K562 (cell line): Measurements from ENCODE around the gene CMIP. TPM values are rescaled to one million over a fixed set of nuclear protein-coding genes. Genes with fewer than 3 reads are reported as not detected.

Source experiments
- ARID4B ChIP-seq: sonication (generic); formaldehyde crosslinking; IDR thresholded peaks from 2 replicates; pipeline ENCODE4 v1.8.0; 2022; ENCODE audit warnings: mild to moderate bottlenecking, missing genetic modification reagents
- CBFB ChIP-seq: sonication (generic); formaldehyde crosslinking; IDR thresholded peaks from 2 replicates; pipeline ENCODE4 v1.4.0; 2020; ENCODE audit warnings: mild to moderate bottlenecking, missing genetic modification reagents
- CCNT2 ChIP-seq: IDR thresholded peaks from 2 replicates; pipeline ENCODE4 v1.6.1; 2011; ENCODE audit warnings: borderline replicate concordance, low read depth, mild to moderate bottlenecking, moderate library complexity, mixed read lengths, low read length; ENCODE audit not compliant: insufficient read length; ENCODE audit errors: extremely low read depth
- EGR1 ChIP-seq: fragments of 450-650 bp; conservative IDR thresholded peaks from 2 replicates; pipeline ENCODE4 v1.6.1; 2017; ENCODE audit warnings: mild to moderate bottlenecking
- HDAC2 ChIP-seq: fragments of 450-650 bp; IDR thresholded peaks from 2 replicates; pipeline ENCODE4 v1.6.1; 2016; ENCODE audit warnings: mild to moderate bottlenecking
- KAT2B ChIP-seq: IDR thresholded peaks from one replicate; pipeline ENCODE4 v1.6.1; 2012; ENCODE audit warnings: low read depth, mild to moderate bottlenecking, control low read depth, inconsistent platforms, low read length, moderate library complexity
- KAT8 ChIP-seq: fragments of 450-650 bp; IDR thresholded peaks from 2 replicates; pipeline ENCODE4 v1.6.1; 2016; ENCODE audit warnings: low read depth, mild to moderate bottlenecking
- NR1H2 ChIP-seq: sonication (generic); formaldehyde crosslinking; IDR thresholded peaks from 2 replicates; pipeline ENCODE4 v1.4.0; 2020; ENCODE audit warnings: mild to moderate bottlenecking, missing genetic modification reagents
- PHB ChIP-seq: fragments of 250-450 bp; sonication (Bioruptor Pico); IDR thresholded peaks from 2 replicates; pipeline ENCODE4 v1.5.0; 2021
- RBM14 ChIP-seq: fragments of 200-400 bp; formaldehyde crosslinking; IDR thresholded peaks from 2 replicates; pipeline ENCODE4 v1.6.1; 2018; ENCODE audit warnings: low read depth, mild to moderate bottlenecking, low read length, moderate library complexity, borderline replicate concordance; ENCODE audit not compliant: insufficient read depth
- SMC3 ChIP-seq: conservative IDR thresholded peaks from 2 replicates; pipeline ENCODE4 v1.6.1; 2011; ENCODE audit warnings: low read depth, low read length, improper control_type of control experiment; ENCODE audit not compliant: insufficient read depth
- SNRNP70 ChIP-seq: fragments of 200-400 bp; formaldehyde crosslinking; optimal IDR thresholded peaks from 2 replicates; pipeline ENCODE3; 2017; ENCODE audit warnings: low read depth, low read length
- UBTF ChIP-seq, 2 experiments: IDR thresholded peaks; 2 replicates each; pipeline ENCODE4 v1.6.1; 2012; ENCODE audit warnings: improper control_type of control experiment in 2 of 2, low read depth in 2 of 2, low read length in 2 of 2, borderline replicate concordance in 1 of 2
- ZBTB17 ChIP-seq: fragments of 450-650 bp; formaldehyde crosslinking; IDR thresholded peaks from 2 replicates; pipeline ENCODE4 v1.4.0; 2020; ENCODE audit warnings: mild to moderate bottlenecking
- ZFP1 ChIP-seq: fragments of 450-650 bp; formaldehyde crosslinking; IDR thresholded peaks from 2 replicates; pipeline ENCODE4 v1.4.0; 2020; ENCODE audit warnings: mild to moderate bottlenecking, mixed read lengths
- ZNF146 ChIP-seq: IDR thresholded peaks from one replicate; pipeline ENCODE4 v1.6.1; 2018; ENCODE audit warnings: missing compliant biosample characterization; ENCODE audit not compliant: unreplicated experiment
- ZNF277 ChIP-seq: fragments of 250-450 bp; sonication (Bioruptor Pico); IDR thresholded peaks from 2 replicates; pipeline ENCODE4 v1.8.0; 2022; ENCODE audit warnings: inconsistent platforms, mild to moderate bottlenecking, moderate library complexity, borderline replicate concordance
- ZNF395 ChIP-seq: fragments of 200-800 bp; sonication (Bioruptor generic); IDR thresholded peaks from 2 replicates; pipeline ENCODE4 v1.6.1; 2017; ENCODE audit warnings: missing genetic modification characterization, missing compliant biosample characterization
- ZNF668 ChIP-seq: fragments of 250-450 bp; sonication (Bioruptor Pico); IDR thresholded peaks from 2 replicates; pipeline ENCODE4 v1.8.0; 2022; ENCODE audit warnings: mild to moderate bottlenecking, inconsistent platforms
- polyA plus RNA-seq, 8 experiments: library from polyadenylated mRNA; depleted of rRNA in 4 of 8; stranded (reverse) in 5 of 8; unstranded in 3 of 8; fragments of >200 nt; fragmentation: Nextera tagmentation in 2 of 8; fragmentation: Illumina TruSeq in 1 of 8; extraction: Ambion mirVana in 2 of 8; extraction: Trizol in 1 of 8; gene quantifications; 2 replicates each; pipeline versions ENCODE4 v1.2.1 to v1.2.3, GENCODE V29; 2011 to 2014; ENCODE audit warnings: inconsistent platforms in 1 of 8, missing spikeins in 1 of 8
- total RNA-seq, 7 experiments: library from RNA; depleted of rRNA in 6 of 7; stranded (reverse); fragments of >200 nt in 6 of 7; fragmentation: Illumina TruSeq in 2 of 7; extraction: Trizol in 2 of 7; gene quantifications; 2 replicates each; pipeline versions ENCODE4 v1.2.1 to v1.2.3, GENCODE V29; 2011 to 2021; ENCODE audit warnings: low replicate concordance in 1 of 7

The CMIP gene
- total and polyA plus RNA-seq, 9 of the 15 experiments (the other 6 are each of a cell fraction or from before 2014, with no cell fraction given), result 0.94 to 82.5 (median 10.3) TPM

- TF ChIP-seq ARID4B (CRISPR knock-in tag) (no peak), UBTF (IDR thresholded peaks at IDR 0.05; ENCODE audit: borderline replicate concordance in 1 of 2, low read depth in 2 of 2, low read length in 2 of 2) (no peak), EGR1 (no peak), SMC3 (no peak), ZNF146 (CRISPR knock-in tag) (no peak), CCNT2 (no peak), PHB (no peak), RBM14 (no peak), HDAC2 (no peak), CBFB (peak; percentile 65; the same call in 1 of the 2 replicates), KAT2B (no peak), SNRNP70 (no peak), KAT8 (no peak), ZBTB17 (CRISPR knock-in tag) (0 out of 2 replicates have a peak, but pooled peaks have one; percentile 14), ZNF277 (CRISPR knock-in tag) (no peak), NR1H2 (peak; percentile 81; the same call in 1 of the 2 replicates), ZNF668 (CRISPR knock-in tag) (no peak), ZFP1 (CRISPR knock-in tag) (no peak), ZNF395 (CRISPR knock-in tag) (peak; percentile 31; the same call in 1 of the 2 replicates)
Measured at GRCh38 chr16:81625544-81626153, 181.0 kb downstream of the CMIP start (continued).
